Activated B cell treated with CpG ODN at 0.5 μM for 24 hours (primary cell): ENCODE results near the gene WNK2. TPM values are rescaled to one million over a fixed set of nuclear protein-coding genes. Genes with fewer than 3 reads are reported as not detected.

Experiments used
- ATAC-seq: fragments of 200-7000 bp; cut with Tn5 transposase; one replicate; pipeline ENCODE4 v1.10.0; 2021; ENCODE audit warnings: low read depth, mild to moderate bottlenecking, moderate library complexity
- CTCF ChIA-PET: fragments of 350-600 bp; sonication (Branson Sonifier 250); formaldehyde crosslinking; loops from one replicate; lab custom pipeline; 2021; ENCODE audit warnings: antibody characterized with exemption; lab: Charles Lee
- POLR2A ChIA-PET: fragments of 350-600 bp; sonication (Branson Sonifier 250); formaldehyde crosslinking; loops from one replicate; lab custom pipeline; 2021; ENCODE audit warnings: antibody characterized with exemption; lab: Charles Lee
- DNase-seq: peaks from one replicate; pipeline ENCODE4 v3.0.0; 2022
- H3K27ac Mint-ChIP-seq: one replicate; pipeline ENCODE4 v1.8.0; 2020; ENCODE audit warnings: mixed read lengths
- H3K27me3 Mint-ChIP-seq: one replicate; pipeline ENCODE4 v1.8.0; 2021; ENCODE audit warnings: mixed read lengths
- H3K36me3 Mint-ChIP-seq: one replicate; pipeline ENCODE4 v1.8.0; 2021; ENCODE audit warnings: low read depth, mixed read lengths
- H3K4me1 Mint-ChIP-seq: one replicate; pipeline ENCODE4 v1.8.0; 2021; ENCODE audit warnings: mixed read lengths
- H3K4me3 Mint-ChIP-seq: one replicate; pipeline ENCODE4 v1.8.0; 2020; ENCODE audit warnings: mild to moderate bottlenecking, mixed read lengths
- H3K9me3 Mint-ChIP-seq: one replicate; pipeline ENCODE4 v1.8.0; 2020; ENCODE audit warnings: mixed read lengths
- intact Hi-C: fragments of 100-400 bp; cut with micrococcal nuclease; formaldehyde crosslinking; loops from one replicate; pipeline ENCODE4 v1.15.1; 2024
- total RNA-seq: library from RNA; stranded (reverse); gene quantifications from 2 replicates; pipeline ENCODE4 v1.2.3, GENCODE V29; 2022
- TF ChIP-seq, protein P1 (sequence below): fragments of 200-600 bp; IDR thresholded peaks from one replicate; pipeline ENCODE4 v1.8.0; 2022; ENCODE audit warnings: antibody characterized with exemption, mild to moderate bottlenecking

WNK2 gene
- total RNA-seq, 1 donor from 2014 or later: 0.24 TPM

DNA sequence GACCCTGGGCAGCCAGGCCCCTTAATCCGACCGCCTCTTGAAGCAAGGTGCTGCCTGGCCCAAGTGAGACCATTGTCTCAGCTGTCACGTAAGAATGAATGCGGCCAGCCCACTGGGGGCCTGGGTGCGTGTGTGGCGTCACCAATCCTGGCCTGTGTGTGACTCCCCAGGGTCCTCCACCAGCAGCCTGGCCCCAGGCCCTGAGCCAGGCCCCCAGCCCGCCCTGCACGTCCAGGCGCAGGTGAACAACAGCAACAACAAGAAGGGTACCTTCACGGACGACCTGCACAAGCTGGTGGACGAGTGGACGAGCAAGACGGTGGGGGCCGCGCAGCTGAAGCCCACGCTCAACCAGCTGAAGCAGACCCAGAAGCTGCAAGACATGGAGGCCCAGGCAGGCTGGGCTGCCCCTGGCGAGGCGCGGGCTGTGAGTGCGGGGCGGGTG is 124.2 kb downstream of the WNK2 start:
- POLR2A ChIA-PET: no interaction called here
- DNase-seq (no peak), ATAC-seq (no peak)
- peaks cover 10% of the 10 kb centered on the region for H3K27me3 Mint-ChIP-seq
- no peak overlapping the region for H3K4me3 Mint-ChIP-seq
- no peaks in the 10 kb centered on the region for H3K36me3 Mint-ChIP-seq
- H3K4me1 Mint-ChIP-seq: no peaks in the 10 kb centered on the region
- intact Hi-C loops: no loop called here
- CTCF ChIA-PET: no interaction called here
- no peaks in the 10 kb centered on the region for H3K9me3 Mint-ChIP-seq
- TF ChIP-seq, protein P1, sequence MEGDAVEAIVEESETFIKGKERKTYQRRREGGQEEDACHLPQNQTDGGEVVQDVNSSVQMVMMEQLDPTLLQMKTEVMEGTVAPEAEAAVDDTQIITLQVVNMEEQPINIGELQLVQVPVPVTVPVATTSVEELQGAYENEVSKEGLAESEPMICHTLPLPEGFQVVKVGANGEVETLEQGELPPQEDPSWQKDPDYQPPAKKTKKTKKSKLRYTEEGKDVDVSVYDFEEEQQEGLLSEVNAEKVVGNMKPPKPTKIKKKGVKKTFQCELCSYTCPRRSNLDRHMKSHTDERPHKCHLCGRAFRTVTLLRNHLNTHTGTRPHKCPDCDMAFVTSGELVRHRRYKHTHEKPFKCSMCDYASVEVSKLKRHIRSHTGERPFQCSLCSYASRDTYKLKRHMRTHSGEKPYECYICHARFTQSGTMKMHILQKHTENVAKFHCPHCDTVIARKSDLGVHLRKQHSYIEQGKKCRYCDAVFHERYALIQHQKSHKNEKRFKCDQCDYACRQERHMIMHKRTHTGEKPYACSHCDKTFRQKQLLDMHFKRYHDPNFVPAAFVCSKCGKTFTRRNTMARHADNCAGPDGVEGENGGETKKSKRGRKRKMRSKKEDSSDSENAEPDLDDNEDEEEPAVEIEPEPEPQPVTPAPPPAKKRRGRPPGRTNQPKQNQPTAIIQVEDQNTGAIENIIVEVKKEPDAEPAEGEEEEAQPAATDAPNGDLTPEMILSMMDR: no peak
- H3K27ac Mint-ChIP-seq: no peak overlapping the region

DNA sequence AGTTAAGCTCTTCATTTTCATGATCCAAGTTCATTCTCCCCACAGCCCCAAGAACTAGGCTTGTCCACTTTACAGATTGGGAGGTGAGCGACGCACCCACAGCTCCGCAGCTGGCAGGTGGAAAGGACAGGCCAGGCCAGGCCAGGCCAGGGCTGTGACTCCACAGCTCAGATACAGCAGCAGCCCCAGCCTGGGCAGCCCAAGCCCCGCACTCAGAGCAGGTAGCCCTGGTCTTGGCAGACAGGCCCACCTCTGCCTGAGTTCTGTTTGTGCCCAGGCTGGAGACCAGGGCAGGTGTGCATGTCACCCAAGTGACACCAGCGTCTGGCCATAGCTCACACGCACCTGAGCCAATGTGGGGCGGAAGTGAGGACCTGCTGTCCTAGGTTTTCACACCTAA is 124.7 kb downstream of the WNK2 start:
- H3K4me3 Mint-ChIP-seq: no peak overlapping the region
- peaks cover 10% of the 10 kb centered on the region for H3K27me3 Mint-ChIP-seq
- H3K4me1 Mint-ChIP-seq: no peaks in the 10 kb centered on the region
- no peak for DNase-seq
- no peaks in the 10 kb centered on the region for H3K9me3 Mint-ChIP-seq
- H3K27ac Mint-ChIP-seq: no peak overlapping the region
- intact Hi-C loops: no loop called here
- TF ChIP-seq, protein P1: no peak
- H3K36me3 Mint-ChIP-seq: no peaks in the 10 kb centered on the region
- ATAC-seq: no peak
- ChIA-PET POLR2A (no interaction called here), CTCF (no interaction called here)

DNA sequence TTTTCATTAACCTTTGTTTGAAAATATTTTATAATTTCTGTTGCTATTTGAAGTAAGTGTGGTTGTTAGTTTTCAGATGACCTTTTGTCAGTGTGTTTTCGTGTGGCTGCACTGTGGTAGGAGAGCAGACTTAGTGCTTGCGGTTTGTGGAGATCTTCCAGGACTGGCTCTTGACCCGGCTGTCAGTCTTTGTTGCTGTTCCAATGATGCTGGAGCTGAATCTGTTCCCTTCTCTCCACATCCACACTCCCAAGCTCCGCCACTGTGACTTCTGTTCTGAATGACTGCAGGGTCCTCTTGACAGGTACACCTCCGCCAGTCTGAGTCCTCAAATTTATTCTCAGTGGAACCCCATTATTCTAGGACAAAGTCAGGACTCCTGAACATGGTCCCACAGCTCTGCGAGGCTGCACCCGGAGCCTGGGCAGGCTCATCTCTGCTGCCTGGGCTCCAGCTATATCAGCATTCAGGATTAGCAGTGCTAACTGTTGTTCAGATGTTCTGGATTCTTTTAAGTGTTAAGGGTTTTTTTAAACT is 126.0 kb downstream of the WNK2 start:
- Mint-ChIP-seq H3K27ac (no peak overlapping the region), H3K36me3 (no peaks in the 10 kb centered on the region), H3K27me3 (peaks cover 14% of the 10 kb centered on the region), H3K4me1 (no peaks in the 10 kb centered on the region), H3K9me3 (no peaks in the 10 kb centered on the region), H3K4me3 (no peak overlapping the region)
- CTCF ChIA-PET: no interaction called here
- DNase-seq (no peak), ATAC-seq (no peak)
- intact Hi-C loops: loop anchor here (5.0 to 10.0 kb wide), 2 partner anchors 65 to 257 kb away; no protein-coding TSS in a partner anchor
- POLR2A ChIA-PET: no interaction called here
- TF ChIP-seq, protein P1: no peak

DNA sequence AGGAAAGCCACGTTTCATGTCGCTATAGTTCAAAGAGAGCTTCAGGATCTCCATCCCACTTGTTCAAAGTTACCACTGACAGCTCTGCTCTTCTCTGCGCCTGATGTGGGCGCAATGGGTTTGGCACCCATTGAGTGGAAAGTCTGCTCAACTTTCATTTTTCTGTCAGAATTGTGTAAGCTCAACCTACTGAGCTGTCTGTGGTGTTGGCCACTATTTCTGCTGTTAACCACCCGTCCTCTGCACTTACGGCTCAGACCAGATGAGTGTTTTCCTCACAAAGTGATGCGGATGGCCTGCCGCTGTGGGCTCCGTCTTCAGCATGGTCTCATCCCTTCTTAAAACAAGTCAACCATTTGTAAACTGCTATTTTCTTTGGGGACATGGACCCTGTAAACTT is 131.2 kb downstream of the WNK2 start:
- CTCF ChIA-PET: interaction anchor here (1.1 kb wide), 1 partner anchor 206 kb away, joined by 3 read pairs; no protein-coding TSS in a partner anchor
- POLR2A ChIA-PET: no interaction called here
- Mint-ChIP-seq H3K4me3 (no peak overlapping the region), H3K4me1 (no peaks in the 10 kb centered on the region), H3K27ac (no peak overlapping the region), H3K36me3 (no peaks in the 10 kb centered on the region), H3K27me3 (peaks cover 33% of the 10 kb centered on the region), H3K9me3 (no peaks in the 10 kb centered on the region)
- TF ChIP-seq, protein P1: no peak
- ATAC-seq: no peak
- DNase-seq: no peak
- intact Hi-C loops: loop anchor here (10.0 kb wide), 1 partner anchor 60 kb away; no protein-coding TSS in a partner anchor

DNA sequence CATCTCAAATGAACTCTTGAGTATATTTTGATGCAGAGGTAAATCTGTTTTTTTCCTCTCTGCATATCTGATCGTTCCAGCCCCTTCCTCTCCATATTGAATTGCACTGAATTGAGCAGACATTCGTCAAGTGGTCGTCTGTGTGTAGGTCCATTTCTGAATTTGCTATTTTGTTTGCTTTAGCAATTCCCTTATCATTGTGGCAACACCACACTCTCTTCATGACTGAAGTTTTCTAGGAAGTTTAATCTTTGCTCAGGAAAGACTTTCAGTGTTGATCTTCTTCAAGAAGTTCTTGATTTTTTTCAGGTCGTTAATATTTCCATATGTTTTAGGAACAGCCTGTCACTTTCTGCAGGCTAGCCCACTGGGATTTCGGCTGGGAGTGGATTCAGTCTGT is 132.0 kb downstream of the WNK2 start:
- DNase-seq (no peak), ATAC-seq (no peak)
- intact Hi-C loops: loop anchor here (10.0 kb wide), 1 partner anchor 59 kb away; no protein-coding TSS in a partner anchor
- TF ChIP-seq, protein P1: no peak
- no peak overlapping the region for H3K4me3 Mint-ChIP-seq
- CTCF ChIA-PET: no interaction called here
- H3K9me3 Mint-ChIP-seq: no peaks in the 10 kb centered on the region
- H3K27ac Mint-ChIP-seq: no peak overlapping the region
- peaks cover 29% of the 10 kb centered on the region for H3K27me3 Mint-ChIP-seq
- no peaks in the 10 kb centered on the region for H3K36me3 Mint-ChIP-seq
- no peaks in the 10 kb centered on the region for H3K4me1 Mint-ChIP-seq
- POLR2A ChIA-PET: no interaction called here
